ENCODE results near the gene TNFRSF19. TPM values are rescaled to one million over a fixed set of nuclear protein-coding genes. Genes with fewer than 3 reads are reported as not detected.

The TNFRSF19 gene
- total and polyA plus RNA-seq, 2 of the 4 experiments (the other 2 are of a cell fraction), result 18.6 to 26.3 TPM

DNA sequence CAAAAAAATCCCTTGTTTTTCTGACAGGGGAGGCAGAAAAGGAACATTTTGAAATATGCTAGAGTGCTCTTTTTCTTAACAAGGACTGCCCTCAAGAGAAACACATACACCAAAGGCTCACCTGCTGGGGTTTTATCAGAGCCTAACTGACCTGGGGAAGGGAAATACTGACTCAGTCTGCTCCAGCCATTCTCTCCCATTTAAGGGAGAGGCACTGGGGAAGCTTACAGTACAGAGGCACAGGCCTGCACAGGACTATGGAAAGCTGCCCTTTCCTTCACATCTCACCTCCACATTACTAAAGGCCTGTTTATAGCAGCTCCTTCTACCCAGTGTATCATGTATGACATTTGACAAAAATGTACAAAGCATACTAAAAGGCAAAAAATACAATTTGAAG, 30.3 kb downstream of the TNFRSF19 start:
- no peak overlapping the region for H2BK5ac ChIP-seq (ENCODE audit: low read depth, low read length, poor library complexity, severe bottlenecking)
- no peaks in the 10 kb centered on the region for H3K9me3 ChIP-seq (ENCODE audit: control insufficient read depth, insufficient read depth, low read length)
- no peaks in the 10 kb centered on the region for H4K20me1 ChIP-seq (ENCODE audit: insufficient read depth, low read length)
- dilution Hi-C loops (cut with HindIII; ENCODE audit: low sequenced_read_pairs, unreplicated experiment), result no loop called here
- H2BK20ac ChIP-seq (ENCODE audit: low read depth, low read length), result no peak overlapping the region
- no peak for TF ChIP-seq RCOR1 (IDR thresholded peaks at IDR 0.05; ENCODE audit: insufficient replicate concordance, low read length)
- no peak for TF ChIP-seq USF2 (IDR thresholded peaks at IDR 0.05; ENCODE audit: low read depth, low read length)
- no peak for TF ChIP-seq NFE2L2 (IDR thresholded peaks at IDR 0.05; ENCODE audit: low read depth, low read length)
- TF ChIP-seq FOS (IDR thresholded peaks at IDR 0.05; ENCODE audit: low read depth, low read length), result no peak
- TF ChIP-seq, protein P1, sequence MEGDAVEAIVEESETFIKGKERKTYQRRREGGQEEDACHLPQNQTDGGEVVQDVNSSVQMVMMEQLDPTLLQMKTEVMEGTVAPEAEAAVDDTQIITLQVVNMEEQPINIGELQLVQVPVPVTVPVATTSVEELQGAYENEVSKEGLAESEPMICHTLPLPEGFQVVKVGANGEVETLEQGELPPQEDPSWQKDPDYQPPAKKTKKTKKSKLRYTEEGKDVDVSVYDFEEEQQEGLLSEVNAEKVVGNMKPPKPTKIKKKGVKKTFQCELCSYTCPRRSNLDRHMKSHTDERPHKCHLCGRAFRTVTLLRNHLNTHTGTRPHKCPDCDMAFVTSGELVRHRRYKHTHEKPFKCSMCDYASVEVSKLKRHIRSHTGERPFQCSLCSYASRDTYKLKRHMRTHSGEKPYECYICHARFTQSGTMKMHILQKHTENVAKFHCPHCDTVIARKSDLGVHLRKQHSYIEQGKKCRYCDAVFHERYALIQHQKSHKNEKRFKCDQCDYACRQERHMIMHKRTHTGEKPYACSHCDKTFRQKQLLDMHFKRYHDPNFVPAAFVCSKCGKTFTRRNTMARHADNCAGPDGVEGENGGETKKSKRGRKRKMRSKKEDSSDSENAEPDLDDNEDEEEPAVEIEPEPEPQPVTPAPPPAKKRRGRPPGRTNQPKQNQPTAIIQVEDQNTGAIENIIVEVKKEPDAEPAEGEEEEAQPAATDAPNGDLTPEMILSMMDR (conservative IDR thresholded peaks at IDR 0.05; ENCODE audit: low read depth, low read length), result no peak
- no peak for TF ChIP-seq CHD1 (IDR thresholded peaks at IDR 0.05; ENCODE audit: low read depth, low read length)
- TF ChIP-seq MAZ (IDR thresholded peaks at IDR 0.05; ENCODE audit: borderline replicate concordance, low read depth, low read length), result no peak
- no peak for TF ChIP-seq POLR2A (IDR thresholded peaks at IDR 0.05; ENCODE audit: low read depth, low read length)
- TF ChIP-seq CEBPB (IDR thresholded peaks at IDR 0.05; ENCODE audit: low read depth, low read length), result no peak
- no peak for TF ChIP-seq RAD21 (IDR thresholded peaks at IDR 0.05; ENCODE audit: low read length)
- TF ChIP-seq MAFK (IDR thresholded peaks at IDR 0.05; ENCODE audit: low read depth, low read length), result no peak
- H2BK15ac ChIP-seq (ENCODE audit: low read depth, low read length), result no peak overlapping the region
- ATAC-seq (ENCODE audit: low read depth), result no peak
- no peaks in the 10 kb centered on the region for H3K9me1 ChIP-seq (ENCODE audit: insufficient read depth, low read length)
- no peaks in the 10 kb centered on the region for H3K27me3 ChIP-seq (ENCODE audit: control insufficient read depth, insufficient read depth, low read length)
- H3K4me3 ChIP-seq (ENCODE audit: insufficient read depth, low read depth, low read length), result no peak overlapping the region
- H3K4ac ChIP-seq (ENCODE audit: low read depth, low read length), result no peak overlapping the region
- H3K4me2 ChIP-seq (ENCODE audit: low read depth, low read length), result no peak overlapping the region
- no peak overlapping the region for H4K8ac ChIP-seq (ENCODE audit: low read depth in 2 of 2, low read length in 2 of 2)
- H3K9ac ChIP-seq (ENCODE audit: low read depth, low read length), result no peak overlapping the region
- no peak overlapping the region for H3K23ac ChIP-seq (ENCODE audit: low read depth, low read length)
- no peaks in the 10 kb centered on the region; the same call in 1 of the 2 replicates for H3K4me1 ChIP-seq (ENCODE audit: control insufficient read depth, insufficient read depth, low read length)
- no peak overlapping the region for H3K27ac ChIP-seq (ENCODE audit: insufficient read depth, low read length)
- no peak overlapping the region for H3K18ac ChIP-seq (ENCODE audit: low read depth, low read length)
- in situ Hi-C loops (cut with MboI; ENCODE audit: low sequenced_read_pairs), result no loop called here
- ChIA-PET POLR2A (ENCODE audit: unreplicated experiment) (no interaction called here), CTCF (interaction anchor here (1.3 kb wide), 1 partner anchor 11 kb away, joined by 3 read pairs; no protein-coding TSS in a partner anchor)
- peaks cover 0 to 6% of the 10 kb centered on the region in 2 experiments; a peak in 1 of 4 replicates for H3K79me1 ChIP-seq (ENCODE audit: low read depth in 1 of 2, low read length in 2 of 2)
- H2AK9ac ChIP-seq (replicated peaks; ENCODE audit: low read depth, low read length, poor library complexity), result no peak overlapping the region
- BruUV-seq (replicated peaks), result no TSS peak
- no peak for DNase-seq
- H2AK5ac ChIP-seq (ENCODE audit: low read depth, low read length), result no peak overlapping the region
- H4K91ac ChIP-seq (ENCODE audit: insufficient read depth, low read depth, low read length), result no peak overlapping the region
- H2AFZ ChIP-seq (replicated peaks; ENCODE audit: low read length, poor library complexity), result no peak overlapping the region
- H3K14ac ChIP-seq (replicated peaks; ENCODE audit: low read depth, low read length), result no peak overlapping the region
- H3K36me3 ChIP-seq (ENCODE audit: control insufficient read depth, insufficient read depth, low read length), result peaks cover 14% of the 10 kb centered on the region; the same call in 1 of the 2 replicates
- H3K56ac ChIP-seq (ENCODE audit: extremely low read depth, insufficient read depth, low read length), result no peak overlapping the region
- H4K5ac ChIP-seq (ENCODE audit: low read depth, low read length), result no peak overlapping the region
- intact Hi-C loops (cut with micrococcal nuclease), result no loop called here
- no peak overlapping the region for H2BK120ac ChIP-seq (ENCODE audit: low read depth, low read length)

Data from IMR-90 (cell line).